ENCODE results near the gene PLCG2. TPM values are rescaled to one million over a fixed set of nuclear protein-coding genes. Genes with fewer than 3 reads are reported as not detected.
"Not testable (repeated sequence)": the region's sequence is repeated elsewhere in the genome, so short reads cannot be mapped to it uniquely, and the experiment has no call there.

PLCG2 gene
- total and polyA plus RNA-seq, 9 donors = 4.6 to 7.6 (median 5.3) TPM

- no peak overlapping the region for H3K27ac ChIP-seq (ENCODE audit: low read length)
- H3K9me3 ChIP-seq (replicated peaks; ENCODE audit: control insufficient read depth, low read depth, low read length) = peaks cover 2% of the 10 kb centered on the region
- H3K36me3 ChIP-seq (ENCODE audit: control insufficient read depth, insufficient read depth, low read length) = no peaks in the 10 kb centered on the region
- DNase-seq = peak; percentile 47
- no peaks in the 10 kb centered on the region for H3K27me3 ChIP-seq (ENCODE audit: control insufficient read depth, insufficient read depth, low read length)
- no peak overlapping the region for H3K4me3 ChIP-seq (ENCODE audit: low read length)
- 54% methylated on average over 12 of the region's 18 CpGs for WGBS (ENCODE audit: insufficient coverage)
- peaks cover 6% of the 10 kb centered on the region for H3K4me1 ChIP-seq (ENCODE audit: control insufficient read depth, insufficient read depth, low read length)
Observed at GRCh38 chr16:81738783-81739496, 40.2 kb upstream of the PLCG2 start.

- WGBS (ENCODE audit: insufficient coverage) = 90% methylated on average over 3 of the region's 8 CpGs
- peaks cover 2% of the 10 kb centered on the region for H3K9me3 ChIP-seq (replicated peaks; ENCODE audit: control insufficient read depth, low read depth, low read length)
- no peak for DNase-seq
- no peak overlapping the region for H3K27ac ChIP-seq (ENCODE audit: low read length)
- H3K4me3 ChIP-seq (ENCODE audit: low read length) = no peak overlapping the region
- no peaks in the 10 kb centered on the region for H3K36me3 ChIP-seq (ENCODE audit: control insufficient read depth, insufficient read depth, low read length)
- no peaks in the 10 kb centered on the region for H3K27me3 ChIP-seq (ENCODE audit: control insufficient read depth, insufficient read depth, low read length)
- H3K4me1 ChIP-seq (ENCODE audit: control insufficient read depth, insufficient read depth, low read length) = peaks cover 6% of the 10 kb centered on the region
Observed at GRCh38 chr16:81739503-81739902, 39.6 kb upstream of the PLCG2 start.

- H3K36me3 ChIP-seq (ENCODE audit: control insufficient read depth, insufficient read depth, low read length) = no peaks in the 10 kb centered on the region
- 40% methylated on average over 3 of the region's 8 CpGs for WGBS (ENCODE audit: insufficient coverage)
Observed at GRCh38 chr16:81740169-81740568, 38.9 kb upstream of the PLCG2 start.

GRCh38 chr16:81741430-81741770 lies 37.7 kb upstream of the PLCG2 start:
- not testable (repeated sequence) for H3K27me3 ChIP-seq (ENCODE audit: control insufficient read depth, insufficient read depth, low read length); DNase-seq; H3K4me3 ChIP-seq (ENCODE audit: low read length); H3K9me3 ChIP-seq (replicated peaks; ENCODE audit: control insufficient read depth, low read depth, low read length); H3K36me3 ChIP-seq (ENCODE audit: control insufficient read depth, insufficient read depth, low read length); H3K27ac ChIP-seq (ENCODE audit: low read length)
- 96% methylated on average over 3 of the region's 6 CpGs for WGBS (ENCODE audit: insufficient coverage)
- peaks cover 10% of the 10 kb centered on the region for H3K4me1 ChIP-seq (ENCODE audit: control insufficient read depth, insufficient read depth, low read length)

More at GRCh38 chr16:81740169-81740568, 38.9 kb upstream of the PLCG2 start:
- Histone ChIP-seq H3K27me3 (ENCODE audit: control insufficient read depth, insufficient read depth, low read length) (no peaks in the 10 kb centered on the region), H3K27ac (ENCODE audit: low read length) (no peak overlapping the region), H3K4me1 (ENCODE audit: control insufficient read depth, insufficient read depth, low read length) (peaks cover 6% of the 10 kb centered on the region), H3K9me3 (replicated peaks; ENCODE audit: control insufficient read depth, low read depth, low read length) (peaks cover 2% of the 10 kb centered on the region), H3K4me3 (ENCODE audit: low read length) (no peak overlapping the region)
- DNase-seq = no peak

GRCh38 chr16:81744385-81744784 lies 34.7 kb upstream of the PLCG2 start:
- no peak for DNase-seq
- H3K36me3 ChIP-seq (ENCODE audit: control insufficient read depth, insufficient read depth, low read length) = no peaks in the 10 kb centered on the region
- no peaks in the 10 kb centered on the region for H3K9me3 ChIP-seq (replicated peaks; ENCODE audit: control insufficient read depth, low read depth, low read length)
- no peak overlapping the region for H3K27ac ChIP-seq (ENCODE audit: low read length)
- WGBS (ENCODE audit: insufficient coverage) = 78% methylated on average over 1 of the region's 4 CpGs
- H3K27me3 ChIP-seq (ENCODE audit: control insufficient read depth, insufficient read depth, low read length) = peaks cover 11% of the 10 kb centered on the region
- H3K4me1 ChIP-seq (ENCODE audit: control insufficient read depth, insufficient read depth, low read length) = peaks cover 4% of the 10 kb centered on the region
- H3K4me3 ChIP-seq (ENCODE audit: low read length) = no peak overlapping the region

GRCh38 chr16:81744911-81745310 lies 34.2 kb upstream of the PLCG2 start:
- Histone ChIP-seq H3K36me3 (ENCODE audit: control insufficient read depth, insufficient read depth, low read length) (no peaks in the 10 kb centered on the region), H3K4me3 (ENCODE audit: low read length) (no peak overlapping the region), H3K9me3 (replicated peaks; ENCODE audit: control insufficient read depth, low read depth, low read length) (no peaks in the 10 kb centered on the region), H3K27me3 (ENCODE audit: control insufficient read depth, insufficient read depth, low read length) (peaks cover 11% of the 10 kb centered on the region), H3K27ac (ENCODE audit: low read length) (no peak overlapping the region), H3K4me1 (ENCODE audit: control insufficient read depth, insufficient read depth, low read length) (peaks cover 4% of the 10 kb centered on the region)
- DNase-seq = no peak
- WGBS (ENCODE audit: insufficient coverage) = no CpG with 5 or more reads among the region's 4 CpGs

GRCh38 chr16:81745704-81746558 lies 33.2 kb upstream of the PLCG2 start:
- Histone ChIP-seq H3K4me1 (ENCODE audit: control insufficient read depth, insufficient read depth, low read length) (peaks cover 4% of the 10 kb centered on the region), H3K9me3 (replicated peaks; ENCODE audit: control insufficient read depth, low read depth, low read length) (no peaks in the 10 kb centered on the region), H3K4me3 (ENCODE audit: low read length) (peak overlapping the region; percentile 37), H3K27ac (ENCODE audit: low read length) (no peak overlapping the region), H3K36me3 (ENCODE audit: control insufficient read depth, insufficient read depth, low read length) (no peaks in the 10 kb centered on the region), H3K27me3 (ENCODE audit: control insufficient read depth, insufficient read depth, low read length) (peaks cover 11% of the 10 kb centered on the region)
- DNase-seq = peak; percentile 80
- 24% methylated on average over 23 of the region's 33 CpGs for WGBS (ENCODE audit: insufficient coverage)

GRCh38 chr16:81746566-81746965 lies 32.5 kb upstream of the PLCG2 start:
- Histone ChIP-seq H3K9me3 (replicated peaks; ENCODE audit: control insufficient read depth, low read depth, low read length) (no peaks in the 10 kb centered on the region), H3K4me3 (ENCODE audit: low read length) (peak overlapping the region; percentile 37), H3K27ac (ENCODE audit: low read length) (no peak overlapping the region), H3K27me3 (ENCODE audit: control insufficient read depth, insufficient read depth, low read length) (peaks cover 11% of the 10 kb centered on the region), H3K4me1 (ENCODE audit: control insufficient read depth, insufficient read depth, low read length) (peaks cover 4% of the 10 kb centered on the region), H3K36me3 (ENCODE audit: control insufficient read depth, insufficient read depth, low read length) (no peaks in the 10 kb centered on the region)
- 25% methylated on average over 2 of the region's 5 CpGs for WGBS (ENCODE audit: insufficient coverage)
- DNase-seq = no peak

- H3K4me1 ChIP-seq (ENCODE audit: control insufficient read depth, insufficient read depth, low read length) = peaks cover 6% of the 10 kb centered on the region
- no peak for DNase-seq
- 57% methylated on average over 1 of the region's 7 CpGs for WGBS (ENCODE audit: insufficient coverage)
- no peak overlapping the region for H3K4me3 ChIP-seq (ENCODE audit: low read length)
- H3K9me3 ChIP-seq (replicated peaks; ENCODE audit: control insufficient read depth, low read depth, low read length) = no peaks in the 10 kb centered on the region
- peaks cover 11% of the 10 kb centered on the region for H3K27me3 ChIP-seq (ENCODE audit: control insufficient read depth, insufficient read depth, low read length)
- H3K27ac ChIP-seq (ENCODE audit: low read length) = no peak overlapping the region
- no peaks in the 10 kb centered on the region for H3K36me3 ChIP-seq (ENCODE audit: control insufficient read depth, insufficient read depth, low read length)
Observed at GRCh38 chr16:81748476-81749198, 30.5 kb upstream of the PLCG2 start.
